Ovary (tissue), 3 donors: Measurements from ENCODE around the gene FAM53B.

Experiments
- CTCF ChIP-seq, 3 donors: fragments of 450-650 bp in 2 of 3; fragments of 200-600 bp in 1 of 3; IDR thresholded peaks; one replicate each; pipeline versions ENCODE4 v1.5.1 to v1.8.0; 2016 to 2022; ENCODE audit warnings: antibody characterized with exemption in 3 of 3, mild to moderate bottlenecking in 1 of 3
- EP300 ChIP-seq: sonication (generic); formaldehyde crosslinking; IDR thresholded peaks from one replicate; pipeline ENCODE4 v1.6.1; 2017; ENCODE audit warnings: antibody characterized with exemption
- POLR2A ChIP-seq: fragments of 450-650 bp; IDR thresholded peaks from one replicate; pipeline ENCODE4 v1.6.1; 2017; ENCODE audit warnings: antibody characterized with exemption, mild to moderate bottlenecking, moderate library complexity
- donor health status: DM: no; HTN: no; CAD: no.

GRCh38 chr10:124737708-124738107 is 6.5 kb downstream of the FAM53B start:
- TF ChIP-seq CTCF (IDR thresholded peaks at IDR 0.05) (no peak), EP300 (no peak), POLR2A (no peak)
